LNCaP clone FGC (cell line): ENCODE data around the gene NTSR2.

ENCODE experiments used
- DNase-seq: peaks from one replicate; pipeline ENCODE4 v3.0.0-alpha.2; 2011; ENCODE audit warnings: low read depth
- H3K4me3 ChIP-seq: 2 replicates; pipeline ENCODE4 v1.5.1; 2011; ENCODE audit warnings: mild to moderate bottlenecking, low read depth, low read length, control low read depth
- TF ChIP-seq, protein P1 (sequence below): IDR thresholded peaks from 2 replicates; pipeline ENCODE4 v1.5.1; 2012; ENCODE audit warnings: mild to moderate bottlenecking; ENCODE audit not compliant: control insufficient read depth, insufficient read depth; ENCODE audit errors: extremely low read depth

NTSR2 gene

DNA sequence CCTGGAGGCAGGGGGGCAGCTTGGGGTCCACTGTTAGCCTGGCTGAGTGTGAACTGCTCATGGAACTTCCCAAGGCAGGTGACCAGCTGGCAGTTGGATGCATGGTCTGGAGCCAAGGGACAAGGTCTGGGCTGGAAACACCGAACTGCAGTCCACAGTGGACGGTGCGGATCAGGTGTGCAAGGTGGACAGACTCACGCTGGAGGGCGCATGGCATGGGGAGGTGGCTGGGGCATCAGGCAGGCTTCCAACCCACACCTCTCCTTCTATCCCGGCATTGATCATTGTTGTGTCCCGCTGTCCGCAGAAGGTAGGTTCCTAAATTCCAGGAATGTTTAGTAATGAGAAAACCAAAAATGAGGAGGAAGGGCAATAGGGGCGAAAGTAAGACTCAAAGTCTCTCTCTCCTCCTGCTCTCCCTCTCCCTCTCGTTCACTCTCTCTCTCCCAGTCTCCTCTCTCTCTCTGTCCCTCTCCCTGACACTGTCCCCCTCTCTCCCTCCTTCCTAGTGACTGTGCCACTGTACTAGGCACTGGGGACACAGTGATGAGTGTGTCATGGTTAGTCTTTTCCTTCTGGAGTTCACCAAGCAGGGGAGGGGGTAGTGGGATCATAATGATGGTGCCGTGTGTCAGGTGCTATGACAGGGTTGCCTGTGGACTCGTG is 46.1 kb upstream of the NTSR2 start:
- H3K4me3 ChIP-seq, result no peak overlapping the region
- TF ChIP-seq, protein P1, sequence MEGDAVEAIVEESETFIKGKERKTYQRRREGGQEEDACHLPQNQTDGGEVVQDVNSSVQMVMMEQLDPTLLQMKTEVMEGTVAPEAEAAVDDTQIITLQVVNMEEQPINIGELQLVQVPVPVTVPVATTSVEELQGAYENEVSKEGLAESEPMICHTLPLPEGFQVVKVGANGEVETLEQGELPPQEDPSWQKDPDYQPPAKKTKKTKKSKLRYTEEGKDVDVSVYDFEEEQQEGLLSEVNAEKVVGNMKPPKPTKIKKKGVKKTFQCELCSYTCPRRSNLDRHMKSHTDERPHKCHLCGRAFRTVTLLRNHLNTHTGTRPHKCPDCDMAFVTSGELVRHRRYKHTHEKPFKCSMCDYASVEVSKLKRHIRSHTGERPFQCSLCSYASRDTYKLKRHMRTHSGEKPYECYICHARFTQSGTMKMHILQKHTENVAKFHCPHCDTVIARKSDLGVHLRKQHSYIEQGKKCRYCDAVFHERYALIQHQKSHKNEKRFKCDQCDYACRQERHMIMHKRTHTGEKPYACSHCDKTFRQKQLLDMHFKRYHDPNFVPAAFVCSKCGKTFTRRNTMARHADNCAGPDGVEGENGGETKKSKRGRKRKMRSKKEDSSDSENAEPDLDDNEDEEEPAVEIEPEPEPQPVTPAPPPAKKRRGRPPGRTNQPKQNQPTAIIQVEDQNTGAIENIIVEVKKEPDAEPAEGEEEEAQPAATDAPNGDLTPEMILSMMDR, result no peak
- no peak for DNase-seq

DNA sequence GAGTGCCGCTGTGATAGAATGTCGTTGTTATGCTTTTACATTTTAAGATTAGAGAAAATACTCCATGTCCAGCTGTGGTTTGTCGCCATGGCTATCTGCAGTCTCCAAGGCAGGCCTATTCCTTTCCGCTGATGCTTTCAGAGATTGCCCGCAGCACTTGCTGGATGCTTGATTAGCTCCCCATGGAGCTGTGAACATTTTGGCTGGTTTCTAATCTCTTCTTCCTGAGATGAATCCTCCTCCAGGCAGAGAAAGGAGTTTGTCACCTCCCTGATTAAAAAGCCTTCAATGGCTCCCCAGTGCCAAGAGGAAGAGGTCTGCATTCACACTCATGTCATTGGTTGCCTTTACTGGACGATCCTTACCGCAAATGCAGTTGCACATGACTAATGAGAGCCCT is 43.8 kb upstream of the NTSR2 start:
- DNase-seq, result no peak
- TF ChIP-seq, protein P1, result no peak
- no peak overlapping the region for H3K4me3 ChIP-seq

DNA sequence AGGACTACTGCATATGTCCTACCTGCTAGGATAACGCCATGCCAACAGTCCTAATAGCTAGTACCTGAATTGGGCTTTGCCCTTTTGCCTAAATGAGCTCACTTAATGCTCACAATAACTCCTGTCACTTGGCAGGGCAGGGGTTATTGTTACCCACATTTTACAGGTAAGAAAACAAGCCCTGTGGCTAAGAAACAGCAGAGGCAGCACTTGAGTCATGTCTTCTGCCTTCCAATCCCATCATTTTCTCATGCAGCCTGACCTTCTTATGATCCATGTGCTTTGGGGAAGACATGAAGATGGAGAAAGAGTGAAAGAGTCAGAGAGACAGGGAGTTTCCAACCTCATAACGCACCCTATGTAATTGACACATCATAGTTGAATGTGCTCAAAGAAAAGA is 42.9 kb upstream of the NTSR2 start:
- TF ChIP-seq, protein P1, result no peak
- no peak for DNase-seq
- no peak overlapping the region for H3K4me3 ChIP-seq

DNA sequence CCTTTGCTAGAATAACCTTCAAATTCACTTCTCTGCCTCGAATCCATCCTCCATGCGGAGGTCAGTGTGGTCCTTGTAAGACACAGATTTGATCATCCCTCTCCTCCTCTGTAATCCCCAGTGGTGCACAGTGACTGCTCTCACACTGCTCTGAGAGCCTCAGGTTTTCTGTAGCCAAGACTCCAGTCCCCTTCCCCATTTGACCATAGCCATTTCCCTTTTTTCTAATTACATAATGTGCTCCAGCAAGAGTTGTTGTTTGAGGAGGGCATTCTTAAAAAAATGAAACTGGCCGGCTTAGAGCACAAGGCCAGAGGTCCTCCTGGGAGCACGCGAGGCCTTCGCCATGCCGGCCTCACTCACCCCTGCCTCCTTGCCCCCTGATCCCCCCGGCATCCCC is 41.8 kb upstream of the NTSR2 start:
- TF ChIP-seq, protein P1, result no peak
- DNase-seq, result no peak
- H3K4me3 ChIP-seq, result no peak overlapping the region

DNA sequence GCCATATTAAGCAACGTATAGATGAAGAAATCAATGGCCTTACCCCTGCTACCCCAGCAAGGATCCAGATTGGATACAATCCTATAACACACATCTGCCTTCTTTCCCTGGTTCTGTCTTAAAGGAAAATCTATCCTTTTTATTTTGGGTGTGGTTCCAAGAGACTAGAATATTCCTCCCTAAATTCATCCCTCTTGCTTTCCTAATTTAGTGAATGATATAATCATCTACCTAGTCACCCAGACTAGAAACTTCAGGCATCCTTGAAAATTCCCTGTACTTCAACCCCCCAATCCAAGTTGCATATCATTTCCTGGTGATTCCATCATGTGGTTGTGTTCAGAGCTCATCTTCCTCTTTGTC is 41.3 kb upstream of the NTSR2 start:
- DNase-seq, result no peak
- H3K4me3 ChIP-seq, result no peak overlapping the region
- TF ChIP-seq, protein P1, result no peak

DNA sequence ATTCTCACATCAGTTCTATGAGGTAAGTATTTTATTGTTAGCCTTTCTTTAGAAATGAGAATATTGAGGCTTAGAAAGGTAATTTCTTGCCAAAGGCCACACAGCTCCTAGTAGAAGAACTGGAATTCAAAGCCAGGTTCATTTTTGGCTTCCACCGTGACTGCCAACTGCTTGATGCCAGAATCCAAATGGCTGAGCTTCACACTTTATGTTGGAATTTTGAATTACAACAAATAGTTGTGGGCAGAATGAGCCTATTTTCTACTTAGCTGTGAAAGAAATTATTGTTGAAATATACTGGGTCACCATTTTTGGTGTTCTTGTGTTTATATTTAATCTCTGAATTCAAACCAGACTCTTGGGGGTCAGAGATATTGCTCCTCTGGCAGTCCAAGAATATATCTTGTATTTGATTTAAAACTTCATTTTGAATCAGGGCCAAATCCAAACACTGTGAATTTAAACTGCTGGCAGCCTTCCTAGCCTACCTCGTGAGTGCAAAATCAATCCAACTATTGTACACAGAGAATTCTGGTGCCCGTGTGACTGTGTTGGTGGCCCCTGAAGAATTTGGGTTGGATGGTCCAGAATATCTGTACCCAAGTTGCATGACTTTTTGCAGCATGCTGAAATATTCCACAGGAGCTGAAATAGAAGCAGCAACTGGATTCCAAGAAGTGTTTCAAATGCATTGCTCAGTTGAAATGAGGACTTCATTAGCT is 40.8 kb upstream of the NTSR2 start:
- TF ChIP-seq, protein P1, result no peak
- DNase-seq, result no peak

More for the DNA sequence above, 40.8 kb upstream of the NTSR2 start:
- no peak overlapping the region for H3K4me3 ChIP-seq
